Occipital lobe (tissue), 2 donors: ENCODE results near the gene GSTA1. TPM values are rescaled to one million over a fixed set of nuclear protein-coding genes. Genes with fewer than 3 reads are reported as not detected.
"Not testable (repeated sequence)": the region's sequence is repeated elsewhere in the genome, so short reads cannot be mapped to it uniquely, and the experiment has no call there.

Experiments
- DNase-seq: peaks from one replicate; lab custom pipeline; 2025; lab: John Stamatoyannopoulos, UW
- total RNA-seq: library from RNA; depleted of rRNA; stranded (reverse); fragments of >200 nt; gene quantifications from one replicate; pipeline ENCODE4 v1.2.3, GENCODE V29; 2014

The GSTA1 gene
- total RNA-seq, 1 donor from 2014 or later, result 0.31 TPM

GRCh38 chr6:52757651-52758338 is 45.8 kb downstream of the GSTA1 start:
- DNase-seq, result not testable (repeated sequence)

DNA sequence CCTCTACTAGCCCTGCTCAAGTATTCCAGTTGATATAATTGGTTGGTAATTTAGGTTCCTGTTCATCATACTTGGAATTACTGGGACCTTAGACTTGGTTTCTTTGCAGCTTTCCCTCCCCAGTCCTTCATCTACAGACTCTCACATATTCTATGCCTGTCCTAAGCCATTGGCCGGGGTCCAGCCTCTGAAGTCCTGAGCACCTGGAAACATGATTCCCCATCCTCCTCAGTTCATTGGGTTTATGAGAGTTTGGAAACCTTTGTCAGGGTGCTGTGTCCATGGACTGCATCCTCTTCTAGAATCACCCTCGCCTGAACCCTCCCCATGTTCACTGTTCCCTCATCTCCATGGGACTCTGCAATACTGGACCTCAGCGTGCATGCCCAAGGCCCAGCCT is 49.2 kb downstream of the GSTA1 start:
- DNase-seq, result no peak

GRCh38 chr6:52753137-52753536 is 50.5 kb downstream of the GSTA1 start:
- not testable (repeated sequence) for DNase-seq

GRCh38 chr6:52752310-52752709 is 51.3 kb downstream of the GSTA1 start:
- no peak for DNase-seq

GRCh38 chr6:52749556-52750152 is 54.0 kb downstream of the GSTA1 start:
- no peak for DNase-seq

- DNase-seq, result not testable (repeated sequence)
Observed at GRCh38 chr6:52747301-52747700, 56.3 kb downstream of the GSTA1 start.

GRCh38 chr6:52746213-52746612 is 57.4 kb downstream of the GSTA1 start:
- no peak for DNase-seq

DNA sequence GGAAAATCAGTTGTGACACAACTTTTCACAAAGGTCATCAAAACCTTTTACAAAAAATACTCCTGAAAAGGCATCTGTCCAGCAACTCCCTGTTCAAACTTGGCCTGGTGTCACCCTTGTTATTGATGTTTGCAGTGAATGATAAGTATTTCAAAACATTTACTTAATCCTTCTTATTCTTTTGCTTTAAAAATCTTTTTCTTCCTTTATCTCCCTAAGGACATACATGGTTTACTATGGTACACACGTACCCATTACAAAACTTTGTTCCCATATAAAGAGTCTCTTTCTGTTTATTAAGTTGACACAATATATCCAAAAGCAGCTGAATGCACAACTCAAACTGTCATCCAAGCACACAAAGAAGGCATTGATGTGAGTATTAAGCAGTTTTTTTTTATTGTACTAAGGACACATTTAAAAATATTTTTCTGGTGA is 57.8 kb downstream of the GSTA1 start:
- DNase-seq, result no peak

DNA sequence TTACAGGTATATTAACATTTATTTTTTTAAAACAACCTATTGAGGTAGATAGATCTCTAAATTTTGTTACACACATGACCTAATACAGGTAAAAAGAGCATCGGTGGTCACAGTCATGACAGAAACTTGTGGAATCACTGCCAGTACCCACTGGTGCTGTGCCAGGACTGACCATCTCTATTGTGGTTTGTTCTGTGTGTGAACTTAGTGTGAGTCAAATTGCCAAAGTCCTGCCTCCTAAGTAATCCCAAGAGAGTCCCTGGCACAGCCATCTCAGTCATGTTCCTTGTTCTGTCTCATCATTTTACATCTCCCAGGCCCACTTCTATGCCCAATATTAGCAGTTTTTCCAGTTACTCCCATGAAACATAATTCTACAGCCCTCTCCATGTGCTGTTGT is 61.7 kb downstream of the GSTA1 start:
- DNase-seq, result no peak

Other genes starting within 250 kb of the GSTA1 start
- gene TRAM2, start 226.8 kb downstream of the GSTA1 start, total RNA-seq, result 1.6 TPM
- 104 TPM for gene TMEM14A, start 132.7 kb downstream of the GSTA1 start, total RNA-seq
- not detected for gene GSTA2, start 40.3 kb downstream of the GSTA1 start, total RNA-seq
- not detected for gene GSTA5, start 37.0 kb upstream of the GSTA1 start, total RNA-seq
- not detected for gene GSTA3, start 105.9 kb upstream of the GSTA1 start, total RNA-seq
- gene GSTA4, start 191.5 kb upstream of the GSTA1 start, total RNA-seq, result 145 TPM